ENCODE data around the gene ALKBH5.

ALKBH5 gene

GRCh38 chr17:18225642-18226283, 42.1 kb downstream of the ALKBH5 start:
- no peak for DNase-seq

- no peak for DNase-seq
These were observed 42.8 kb downstream of the ALKBH5 start for GRCh38 chr17:18226284-18226945.

GRCh38 chr17:18227635-18228034, 44.0 kb downstream of the ALKBH5 start:
- DNase-seq, result no peak

DNA sequence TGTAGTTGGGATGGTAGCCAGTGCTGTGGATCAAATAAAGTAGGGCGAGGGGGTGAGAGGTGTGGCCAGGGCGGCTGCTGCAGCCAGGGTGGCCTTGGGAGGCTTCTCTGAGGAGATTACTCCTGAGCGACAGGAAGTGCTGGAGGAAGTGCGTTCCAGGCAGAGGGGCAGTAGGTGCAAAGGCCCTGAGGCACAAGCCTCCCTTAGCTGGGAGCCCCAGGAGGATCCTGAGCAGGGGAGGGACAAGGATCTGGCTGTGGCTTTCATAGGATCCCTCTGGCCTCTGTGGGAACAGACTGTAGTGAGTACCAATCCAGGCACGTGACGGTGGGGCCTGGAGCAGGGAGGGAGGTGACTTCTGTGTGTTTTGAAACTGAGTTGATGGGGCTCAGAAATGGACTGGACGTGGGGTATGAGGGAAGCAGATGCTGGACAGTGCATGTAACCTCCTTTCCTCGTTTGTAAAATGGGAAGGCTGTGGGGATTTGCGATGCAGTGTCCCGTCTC, 44.6 kb downstream of the ALKBH5 start:
- DNase-seq, result no peak

DNA sequence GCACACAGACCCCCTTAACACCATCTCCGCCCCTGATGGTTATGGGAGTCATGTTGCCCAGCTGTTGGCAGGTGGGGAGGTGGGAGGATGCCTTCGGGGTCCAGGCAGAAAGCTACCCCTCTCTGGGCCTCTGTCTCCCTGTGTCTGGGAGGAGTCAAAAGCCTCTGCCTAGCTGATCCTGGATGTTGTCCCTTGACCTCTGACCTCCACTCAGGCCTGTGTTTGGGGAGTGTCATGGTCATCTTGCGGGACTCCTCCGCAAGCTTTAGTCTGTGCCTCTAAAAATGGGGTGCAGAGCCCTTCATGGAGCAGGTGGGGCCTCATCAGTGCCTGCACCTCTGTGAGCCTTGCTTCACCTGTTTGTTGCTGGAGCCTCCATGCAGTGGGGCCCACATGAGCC, 45.6 kb downstream of the ALKBH5 start:
- DNase-seq, result no peak

DNA sequence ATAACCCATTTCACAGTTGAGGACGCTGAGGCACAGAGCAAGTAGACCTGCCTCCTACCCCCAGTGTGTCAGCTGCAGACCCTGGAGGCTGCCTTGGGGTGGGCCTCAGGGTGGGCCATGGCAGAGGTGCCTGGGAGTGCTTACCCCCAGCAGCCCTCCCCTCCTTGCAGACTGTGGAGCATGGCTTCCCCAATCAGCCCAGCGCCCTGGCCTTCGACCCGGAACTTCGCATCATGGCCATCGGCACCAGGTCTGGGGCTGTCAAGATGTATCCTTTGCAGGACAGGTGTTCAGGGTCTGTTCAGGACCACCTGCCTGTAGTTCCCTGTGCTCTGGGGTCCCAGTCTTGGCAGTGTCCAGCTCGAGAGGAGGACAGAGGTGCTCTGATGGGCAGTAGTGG, 46.1 kb downstream of the ALKBH5 start:
- DNase-seq, result no peak

- no peak for DNase-seq
These were observed 46.9 kb downstream of the ALKBH5 start for GRCh38 chr17:18230288-18231141.

DNA sequence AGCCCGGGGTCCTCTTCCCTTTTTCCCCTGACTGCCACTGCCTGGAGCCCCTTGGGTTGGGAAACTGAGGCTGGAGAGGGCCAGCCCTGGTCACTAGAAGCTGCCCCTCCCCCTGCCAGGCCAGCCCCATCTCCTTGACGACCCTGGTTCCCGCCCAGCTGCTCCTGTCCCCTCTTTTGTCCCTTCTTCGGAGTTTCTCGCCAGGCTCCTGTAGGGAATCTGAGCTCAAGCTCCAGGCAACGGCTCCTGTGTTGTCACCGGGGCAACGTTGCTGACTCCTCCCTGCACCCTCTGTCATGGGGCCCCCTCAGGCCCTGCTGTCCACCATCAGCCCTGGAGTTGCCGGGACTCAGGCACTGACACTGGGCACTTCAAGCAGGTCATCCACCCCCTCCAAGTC, 47.5 kb downstream of the ALKBH5 start:
- no peak for DNase-seq

GRCh38 chr17:18233803-18234518, 50.3 kb downstream of the ALKBH5 start:
- no peak for DNase-seq

DNA sequence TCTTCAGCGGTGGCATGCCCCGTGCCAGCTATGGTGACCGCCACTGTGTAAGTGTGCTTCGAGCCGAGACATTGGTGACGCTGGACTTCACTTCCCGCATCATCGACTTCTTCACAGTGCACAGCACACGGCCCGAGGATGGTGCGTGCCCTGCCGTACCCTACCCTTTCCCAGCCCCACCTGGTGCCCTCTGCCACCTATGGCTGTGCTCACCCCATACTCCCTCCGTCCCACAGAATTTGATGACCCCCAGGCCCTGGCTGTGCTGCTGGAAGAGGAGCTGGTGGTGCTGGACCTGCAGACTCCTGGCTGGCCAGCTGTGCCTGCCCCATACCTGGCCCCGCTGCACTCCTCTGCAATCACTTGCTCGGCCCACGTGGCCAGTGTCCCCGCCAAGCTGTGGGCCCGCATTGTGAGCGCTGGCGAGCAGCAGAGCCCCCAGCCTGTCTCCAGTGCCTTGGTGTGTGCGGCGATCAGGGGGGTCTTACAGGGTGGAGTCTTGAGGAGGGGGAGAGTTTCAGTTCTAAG, 51.3 kb downstream of the ALKBH5 start:
- no peak for DNase-seq

DNA sequence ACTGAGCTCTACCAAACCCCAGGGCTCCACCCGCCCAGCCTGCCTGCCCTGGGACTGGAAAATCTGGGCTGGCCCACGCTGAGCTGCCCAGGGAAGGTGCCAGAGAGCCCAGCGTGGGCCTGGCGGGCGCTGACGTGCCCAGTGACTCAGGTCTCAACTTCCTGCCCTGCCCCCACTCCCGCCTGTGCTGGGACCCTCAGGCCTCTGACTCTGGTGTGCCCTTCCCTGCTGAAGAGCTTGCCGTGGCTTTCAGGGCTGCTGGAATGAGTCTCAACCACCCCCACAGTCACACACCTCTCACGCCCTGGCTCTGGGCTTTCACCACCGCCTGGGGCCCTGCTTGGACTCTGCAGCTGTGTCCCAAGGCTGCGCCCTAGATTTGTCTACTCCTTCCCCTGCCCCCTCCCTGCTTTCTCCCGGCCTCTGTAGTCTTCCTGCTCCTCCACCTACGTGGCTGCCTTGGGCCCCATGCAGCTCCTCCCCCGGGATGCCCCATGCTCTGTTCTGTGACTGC, 52.2 kb downstream of the ALKBH5 start:
- no peak for DNase-seq

- no peak for DNase-seq
These were observed 52.9 kb downstream of the ALKBH5 start for GRCh38 chr17:18236494-18236893.

GRCh38 chr17:18237461-18237860, 53.8 kb downstream of the ALKBH5 start:
- DNase-seq, result no peak

DNA sequence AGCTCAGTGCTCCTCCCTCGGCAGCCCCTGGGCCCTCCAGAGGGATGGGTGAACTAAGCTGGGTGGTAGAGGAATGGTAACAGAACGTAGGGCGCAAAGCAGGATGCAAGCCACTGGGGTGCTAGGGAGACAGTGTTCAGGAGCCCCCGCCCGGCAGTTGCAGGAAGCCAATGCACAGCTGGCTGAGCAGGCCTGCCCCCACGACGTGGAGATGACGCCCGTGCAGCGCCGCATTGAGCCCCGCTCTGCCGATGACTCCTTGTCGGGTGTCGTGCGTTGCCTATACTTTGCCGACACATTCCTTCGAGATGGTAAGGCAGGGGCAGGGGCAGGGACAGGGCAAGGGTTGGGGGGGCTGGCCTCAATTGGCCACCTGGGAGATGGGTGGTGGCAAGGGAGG, 54.7 kb downstream of the ALKBH5 start:
- no peak for DNase-seq

GRCh38 chr17:18240449-18240848, 56.8 kb downstream of the ALKBH5 start:
- DNase-seq, result no peak

- DNase-seq, result no peak
These were observed 57.7 kb downstream of the ALKBH5 start for GRCh38 chr17:18241229-18241871.

DNA sequence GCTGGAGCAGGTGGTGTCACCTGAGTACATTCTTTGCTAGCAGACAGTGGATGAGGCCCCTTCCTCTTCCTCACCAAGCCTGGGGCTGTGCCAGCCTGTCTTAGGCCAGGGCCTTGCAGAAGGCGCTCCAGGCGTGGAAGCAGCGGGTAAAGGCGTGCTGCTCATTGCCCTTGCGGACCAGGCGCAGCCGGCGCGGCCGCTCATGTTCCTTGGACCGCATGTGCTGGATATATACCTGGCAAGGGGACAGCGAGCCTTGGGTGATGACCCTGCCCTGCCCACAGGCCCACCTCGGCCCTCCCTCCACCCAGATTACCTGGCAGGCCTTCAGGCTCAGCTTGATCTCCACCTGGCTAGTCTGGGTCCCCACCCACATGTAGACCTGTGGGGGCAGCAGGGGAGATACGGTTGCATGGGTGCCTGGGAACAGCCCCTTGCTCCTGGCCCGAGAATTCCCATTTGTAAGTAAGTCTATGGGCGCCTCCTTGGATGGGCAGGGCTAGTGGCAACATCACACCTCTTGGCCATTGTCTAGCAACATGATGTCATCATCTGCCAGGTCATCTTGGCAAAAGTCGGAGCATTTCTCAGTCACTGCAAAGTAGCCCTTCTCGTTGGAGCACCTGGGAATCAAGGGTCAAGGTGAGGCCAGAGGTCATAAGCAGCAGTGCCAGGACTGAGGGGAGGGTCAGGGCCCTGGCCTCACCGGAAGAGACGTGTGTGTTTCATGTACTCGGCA, 61.6 kb downstream of the ALKBH5 start:
- DNase-seq, result no peak

DNA sequence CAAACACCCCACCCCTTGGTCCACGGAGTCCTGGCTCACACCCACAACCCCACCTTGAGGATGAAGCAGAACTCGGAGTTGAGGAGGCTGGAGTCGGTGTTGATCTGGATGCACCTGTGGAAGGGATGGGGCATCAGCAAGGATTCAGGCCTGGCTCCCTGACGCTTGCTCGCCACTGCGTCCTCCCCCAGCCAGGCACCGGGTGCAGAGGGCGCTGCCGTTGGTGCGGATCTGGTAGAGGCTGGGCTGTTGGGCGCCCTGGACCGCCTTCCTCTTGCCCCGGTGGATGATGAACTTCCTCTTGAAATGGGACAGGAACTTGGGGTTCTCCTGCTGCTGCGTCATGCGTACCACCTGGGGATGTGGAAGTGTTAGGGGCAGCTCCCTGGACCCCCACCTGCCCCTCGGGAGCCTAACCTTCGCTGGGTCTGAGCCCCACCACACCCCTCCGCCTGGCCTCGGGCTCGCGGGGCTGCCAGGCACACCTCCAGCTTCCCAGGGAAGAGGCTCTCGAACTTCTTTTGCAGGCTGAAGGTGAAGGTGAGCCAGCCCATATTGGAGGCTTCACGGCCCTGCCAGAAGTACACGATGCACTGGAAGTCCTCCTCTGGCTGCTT, 62.6 kb downstream of the ALKBH5 start:
- no peak for DNase-seq

DNA sequence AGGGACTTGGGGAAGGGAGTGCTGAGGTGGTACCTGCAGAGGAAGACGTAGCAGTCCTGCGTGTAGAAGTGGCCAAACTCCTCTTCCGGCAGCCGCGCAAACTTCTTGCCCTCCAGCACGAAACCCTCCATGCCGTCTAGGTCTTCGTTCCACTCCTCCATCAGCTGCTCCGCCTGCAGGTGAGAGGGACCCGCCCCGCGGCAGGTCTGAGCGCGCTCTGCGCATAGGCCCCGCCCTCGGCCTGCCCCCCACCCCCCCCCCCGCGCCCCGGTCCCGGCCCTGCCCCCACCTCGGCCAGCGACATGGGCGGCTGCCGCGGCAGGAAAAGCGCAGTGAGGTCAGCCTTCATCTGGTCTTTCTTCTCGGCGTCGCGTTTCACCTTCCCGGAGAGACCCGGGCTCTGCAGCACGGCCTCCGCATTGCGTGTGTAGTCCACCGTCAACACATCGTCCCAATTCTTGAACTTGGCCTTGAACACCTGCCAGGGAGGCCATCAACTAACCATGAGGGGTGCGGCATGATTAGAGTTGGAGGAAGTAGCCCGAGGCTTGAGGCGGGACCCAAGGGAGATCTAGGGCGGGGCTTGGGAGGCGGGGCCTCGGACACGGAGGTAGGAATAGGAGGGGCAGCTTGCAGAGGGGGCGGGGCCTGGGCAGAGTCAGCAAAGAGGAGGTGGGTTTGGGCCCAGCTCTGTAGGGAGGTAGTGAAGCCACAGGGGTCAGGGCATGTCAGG, 63.4 kb downstream of the ALKBH5 start:
- DNase-seq, result no peak

DNA sequence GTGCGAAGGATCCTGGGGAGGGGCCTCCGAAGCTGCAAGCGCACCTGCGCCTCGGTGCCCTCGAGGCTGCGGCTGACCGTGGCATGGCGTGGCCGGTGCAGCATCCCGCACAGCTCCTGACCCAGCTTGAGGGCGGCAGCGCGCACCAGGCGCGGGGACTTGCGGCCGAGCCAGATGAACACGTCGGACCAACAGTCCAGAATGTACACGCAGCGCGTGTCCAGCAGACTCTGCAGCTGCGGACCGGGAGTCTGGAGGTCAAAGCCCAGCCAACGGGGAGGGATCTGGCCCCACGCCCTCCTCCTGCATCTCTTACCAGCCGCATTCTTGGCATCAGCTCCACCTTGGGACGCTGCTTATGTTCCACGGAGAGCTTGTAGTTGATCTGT, 64.0 kb downstream of the ALKBH5 start:
- no peak for DNase-seq
